Keratinocyte (primary cell): ENCODE data around the gene CLIP2. TPM values are rescaled to one million over a fixed set of nuclear protein-coding genes. Genes with fewer than 3 reads are reported as not detected.

Source experiments
- DNase-seq: peaks from one replicate; pipeline ENCODE4 v3.0.0-alpha.2; 2011; ENCODE audit warnings: low read depth, missing footprints, low spot score
- FAIRE-seq: peaks from 2 replicates; lab custom pipeline; 2011; peaks lifted over from hg19 to GRCh38; lab: Jason Lieb, UNC
- H2AFZ ChIP-seq: 2 replicates; pipeline ENCODE4 v1.6.0; 2012; ENCODE audit warnings: low read length, control low read depth, inconsistent platforms; ENCODE audit not compliant: control insufficient read depth
- H3K27ac ChIP-seq: 2 replicates; pipeline ENCODE4 v1.5.1; 2011; ENCODE audit warnings: low read length; ENCODE audit not compliant: control insufficient read depth, insufficient read depth
- H3K27me3 ChIP-seq: 3 replicates; pipeline ENCODE4 v1.6.0; 2011; ENCODE audit warnings: low read length; ENCODE audit not compliant: control insufficient read depth, insufficient read depth; ENCODE audit errors: extremely low read depth
- H3K36me3 ChIP-seq, 2 experiments: 2 replicates in 1 of 2; 3 replicates in 1 of 2; pipeline ENCODE4 v1.5.1; 2011; ENCODE audit warnings: low read length in 2 of 2, mild to moderate bottlenecking in 1 of 2; ENCODE audit not compliant: control insufficient read depth in 2 of 2, insufficient read depth in 2 of 2; ENCODE audit errors: extremely low read depth in 1 of 2
- H3K4me1 ChIP-seq: 3 replicates; pipeline ENCODE4 v1.5.1; 2011; ENCODE audit warnings: low read length; ENCODE audit not compliant: control insufficient read depth, insufficient read depth; ENCODE audit errors: extremely low read depth
- H3K4me2 ChIP-seq: 3 replicates; pipeline ENCODE4 v1.6.0; 2011; ENCODE audit warnings: low read depth, low read length; ENCODE audit not compliant: control insufficient read depth, insufficient read depth; ENCODE audit errors: extremely low read depth
- H3K4me3 ChIP-seq, 3 experiments: fragments of 200-600 bp in 1 of 3; sonication (generic) in 1 of 3; 2 replicates in 2 of 3; 3 replicates in 1 of 3; pipeline ENCODE4 v1.5.1; 2011 to 2016; ENCODE audit warnings: low read length in 3 of 3, mild to moderate bottlenecking in 3 of 3, control low read depth in 2 of 3, inconsistent platforms in 1 of 3, low read depth in 1 of 3, mixed read lengths in 1 of 3, mixed run types in 1 of 3, moderate library complexity in 1 of 3; ENCODE audit not compliant: control insufficient read depth in 2 of 3, insufficient read depth in 2 of 3; ENCODE audit errors: extremely low read depth in 1 of 3
- H3K79me2 ChIP-seq: 2 replicates; pipeline ENCODE4 v1.6.0; 2012; ENCODE audit warnings: low read length; ENCODE audit not compliant: control insufficient read depth, insufficient read depth
- H3K9ac ChIP-seq: 3 replicates; pipeline ENCODE4 v1.6.0; 2011; ENCODE audit warnings: low read length; ENCODE audit not compliant: control insufficient read depth, insufficient read depth; ENCODE audit errors: extremely low read depth
- H3K9me1 ChIP-seq: 3 replicates; pipeline ENCODE4 v1.6.0; 2011; ENCODE audit warnings: low read length; ENCODE audit not compliant: control insufficient read depth, insufficient read depth; ENCODE audit errors: extremely low read depth
- H3K9me3 ChIP-seq: 2 replicates; pipeline ENCODE4 v1.5.1; 2012; ENCODE audit warnings: low read depth, low read length; ENCODE audit not compliant: control insufficient read depth
- H4K20me1 ChIP-seq: 3 replicates; pipeline ENCODE4 v1.6.0; 2011; ENCODE audit warnings: low read length; ENCODE audit not compliant: control insufficient read depth, insufficient read depth; ENCODE audit errors: extremely low read depth
- EZH2 ChIP-seq: IDR thresholded peaks from one replicate; pipeline ENCODE4 v1.6.1; 2012; ENCODE audit warnings: inconsistent platforms, mild to moderate bottlenecking, low read length, moderate library complexity
- dilution Hi-C: fragments of 300-500 bp; cut with MboI; formaldehyde crosslinking; loops from one replicate; pipeline ENCODE4 v1.7.0; 2020; ENCODE audit warnings: low sequenced_read_pairs; ENCODE audit not compliant: extremely low pct_ligation_motif_present
- polyA plus RNA-seq, 5 experiments: library from polyadenylated mRNA; depleted of rRNA in 3 of 5; stranded (reverse) in 3 of 5; stranded (forward) in 1 of 5; unstranded in 1 of 5; fragments of >200 nt; gene quantifications; 1 replicate in 1 of 5; 2 replicates in 3 of 5; 3 replicates in 1 of 5; pipeline versions ENCODE4 v1.2.1 to v1.2.3, GENCODE V29; 2011 to 2012; ENCODE audit warnings: missing spikeins in 2 of 5, low read depth in 1 of 5, low replicate concordance in 1 of 5
- TF ChIP-seq, protein P1 (sequence below), 3 experiments: IDR thresholded peaks in 1 of 3; conservative IDR thresholded peaks in 1 of 3; optimal IDR thresholded peaks in 1 of 3; 2 replicates in 2 of 3; 3 replicates in 1 of 3; pipeline versions ENCODE3 to v1.5.1; 2011; ENCODE audit warnings: low read length in 3 of 3, mild to moderate bottlenecking in 3 of 3, moderate library complexity in 2 of 3, control low read depth in 1 of 3, inconsistent platforms in 1 of 3; ENCODE audit not compliant: insufficient read depth in 2 of 3; ENCODE audit errors: extremely low read depth in 1 of 3

Gene CLIP2
- polyA plus RNA-seq, 1 donor (not counting 4 experiments of a cell fraction or from before 2014, with no cell fraction given): 2.6 TPM

DNA sequence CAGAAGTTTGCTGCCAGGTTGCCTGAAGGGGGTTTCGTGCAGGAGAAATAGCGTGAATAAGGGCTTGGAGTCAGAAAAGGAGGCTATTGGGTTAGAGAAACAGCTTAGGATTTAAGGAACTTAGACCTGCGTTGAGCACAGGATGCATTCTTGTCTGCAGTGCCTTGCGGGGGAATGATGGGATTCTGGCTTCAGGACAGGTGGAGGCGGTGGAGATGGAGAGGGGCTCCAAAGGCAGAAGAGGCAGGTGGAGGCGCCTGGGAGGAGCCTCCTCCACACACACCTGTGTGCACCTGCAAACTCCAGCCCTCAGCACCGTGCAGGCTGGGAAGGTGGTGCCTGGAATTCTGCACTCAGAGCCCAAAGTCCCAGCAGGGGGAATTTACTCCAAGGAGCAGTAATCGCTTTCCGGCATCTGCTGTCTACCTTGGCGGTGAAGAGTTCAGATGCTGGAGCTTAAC is 1.8 kb downstream of the CLIP2 start:
- TF ChIP-seq EZH2: no peak
- TF ChIP-seq, protein P1, sequence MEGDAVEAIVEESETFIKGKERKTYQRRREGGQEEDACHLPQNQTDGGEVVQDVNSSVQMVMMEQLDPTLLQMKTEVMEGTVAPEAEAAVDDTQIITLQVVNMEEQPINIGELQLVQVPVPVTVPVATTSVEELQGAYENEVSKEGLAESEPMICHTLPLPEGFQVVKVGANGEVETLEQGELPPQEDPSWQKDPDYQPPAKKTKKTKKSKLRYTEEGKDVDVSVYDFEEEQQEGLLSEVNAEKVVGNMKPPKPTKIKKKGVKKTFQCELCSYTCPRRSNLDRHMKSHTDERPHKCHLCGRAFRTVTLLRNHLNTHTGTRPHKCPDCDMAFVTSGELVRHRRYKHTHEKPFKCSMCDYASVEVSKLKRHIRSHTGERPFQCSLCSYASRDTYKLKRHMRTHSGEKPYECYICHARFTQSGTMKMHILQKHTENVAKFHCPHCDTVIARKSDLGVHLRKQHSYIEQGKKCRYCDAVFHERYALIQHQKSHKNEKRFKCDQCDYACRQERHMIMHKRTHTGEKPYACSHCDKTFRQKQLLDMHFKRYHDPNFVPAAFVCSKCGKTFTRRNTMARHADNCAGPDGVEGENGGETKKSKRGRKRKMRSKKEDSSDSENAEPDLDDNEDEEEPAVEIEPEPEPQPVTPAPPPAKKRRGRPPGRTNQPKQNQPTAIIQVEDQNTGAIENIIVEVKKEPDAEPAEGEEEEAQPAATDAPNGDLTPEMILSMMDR (optimal IDR thresholded peaks at IDR 0.05 in 1 of 3, IDR thresholded peaks at IDR 0.05 in 1 of 3, conservative IDR thresholded peaks at IDR 0.05 in 1 of 3; ENCODE audit: extremely low read depth in 1 of 3, insufficient read depth in 2 of 3, low read length in 3 of 3): no peak
- peak overlapping the region; percentile 83 for H3K4me2 ChIP-seq
- peaks cover 26% of the 10 kb centered on the region for H3K4me1 ChIP-seq
- peaks cover 3% of the 10 kb centered on the region for H3K9me1 ChIP-seq
- DNase-seq: no peak
- peak overlapping the region in 1 of 3 experiments; percentile 83 for H3K4me3 ChIP-seq
- no peak overlapping the region for H3K27ac ChIP-seq
- H2AFZ ChIP-seq: no peak overlapping the region
- H3K9ac ChIP-seq: no peak overlapping the region
- peaks cover 28% of the 10 kb centered on the region for H3K79me2 ChIP-seq
- no peaks in the 10 kb centered on the region for H3K36me3 ChIP-seq
- no peaks in the 10 kb centered on the region for H3K9me3 ChIP-seq
- dilution Hi-C loops: no loop called here
- no peak for FAIRE-seq
- no peaks in the 10 kb centered on the region for H3K27me3 ChIP-seq
- H4K20me1 ChIP-seq: no peaks in the 10 kb centered on the region

DNA sequence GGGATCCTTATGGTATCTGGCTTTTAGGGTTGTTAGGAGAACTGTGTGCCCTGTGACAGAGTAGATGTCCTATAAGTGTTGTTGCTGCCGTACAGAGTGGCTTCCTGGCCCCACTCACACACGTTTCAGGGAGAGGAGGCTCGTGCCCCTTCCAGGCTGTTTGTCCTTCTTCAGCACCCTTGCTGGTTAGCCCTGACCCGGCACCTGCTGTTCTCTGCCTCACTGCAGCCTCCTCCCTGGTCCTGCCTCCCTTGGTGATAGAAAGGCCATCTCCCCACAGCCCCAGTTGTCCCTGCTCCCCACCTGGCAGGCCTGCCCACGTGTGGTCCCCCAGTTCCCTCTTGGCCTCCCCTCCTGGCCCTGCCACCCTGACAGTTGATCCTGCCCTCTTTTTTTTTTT is 2.3 kb downstream of the CLIP2 start:
- no peak for FAIRE-seq
- Histone ChIP-seq H3K79me2 (peaks cover 28% of the 10 kb centered on the region), H3K36me3 (no peaks in the 10 kb centered on the region), H3K4me2 (no peak overlapping the region), H3K9me1 (peaks cover 3% of the 10 kb centered on the region), H3K9ac (no peak overlapping the region), H4K20me1 (no peaks in the 10 kb centered on the region), H3K27me3 (no peaks in the 10 kb centered on the region), H3K9me3 (no peaks in the 10 kb centered on the region), H2AFZ (no peak overlapping the region), H3K4me3 (no peak overlapping the region), H3K27ac (no peak overlapping the region), H3K4me1 (peaks cover 26% of the 10 kb centered on the region)
- dilution Hi-C loops: no loop called here
- no peak for TF ChIP-seq EZH2
- TF ChIP-seq, protein P1 (optimal IDR thresholded peaks at IDR 0.05 in 1 of 3, IDR thresholded peaks at IDR 0.05 in 1 of 3, conservative IDR thresholded peaks at IDR 0.05 in 1 of 3; ENCODE audit: extremely low read depth in 1 of 3, insufficient read depth in 2 of 3, low read length in 3 of 3): no peak
- no peak for DNase-seq
